Liver (tissue), 9 donors: ENCODE data around the gene RRN3. TPM values are rescaled to one million over a fixed set of nuclear protein-coding genes. Genes with fewer than 3 reads are reported as not detected.

ENCODE experiments used
- DNase-seq: peaks from one replicate; pipeline ENCODE4 v3.0.0-alpha.2; 2017; ENCODE audit warnings: low spot score
- H3K27ac ChIP-seq, 2 donors: one replicate each; pipeline ENCODE4 v1.7.0; 2013; ENCODE audit warnings: inconsistent platforms in 2 of 2, low read length in 2 of 2, control low read depth in 1 of 2, low read depth in 1 of 2, mild to moderate bottlenecking in 1 of 2
- H3K27me3 ChIP-seq, 4 donors: one replicate each; pipeline versions ENCODE4 v1.6.1 to v1.7.0; 2013; ENCODE audit warnings: low read length in 3 of 4, inconsistent platforms in 1 of 4, mild to moderate bottlenecking in 1 of 4, moderate library complexity in 1 of 4; ENCODE audit not compliant: control insufficient read depth in 4 of 4, insufficient read depth in 4 of 4
- H3K36me3 ChIP-seq, 4 donors: one replicate each; pipeline versions ENCODE4 v1.6.1 to v1.7.0; 2013; ENCODE audit warnings: low read length in 3 of 4, mild to moderate bottlenecking in 3 of 4, low read depth in 1 of 4, moderate library complexity in 1 of 4; ENCODE audit not compliant: control insufficient read depth in 4 of 4, insufficient read depth in 3 of 4
- H3K4me1 ChIP-seq, 4 donors: one replicate each; pipeline versions ENCODE4 v1.6.1 to v1.7.0; 2013; ENCODE audit warnings: low read length in 3 of 4, mild to moderate bottlenecking in 3 of 4, moderate library complexity in 1 of 4; ENCODE audit not compliant: control insufficient read depth in 4 of 4, insufficient read depth in 4 of 4
- H3K4me3 ChIP-seq, 3 donors: one replicate each; pipeline versions ENCODE4 v1.6.1 to v1.7.0; 2013; ENCODE audit warnings: low read length in 3 of 3, control low read depth in 1 of 3, low read depth in 1 of 3, mild to moderate bottlenecking in 1 of 3
- H3K9ac ChIP-seq, 2 donors: one replicate each; pipeline ENCODE4 v1.7.0; 2013; ENCODE audit warnings: low read length in 2 of 2, mild to moderate bottlenecking in 2 of 2, moderate library complexity in 2 of 2, control low read depth in 1 of 2, low read depth in 1 of 2
- H3K9me3 ChIP-seq, 4 donors: one replicate each; pipeline versions ENCODE4 v1.6.1 to v1.7.0; 2013; ENCODE audit warnings: low read length in 3 of 4; ENCODE audit not compliant: control insufficient read depth in 4 of 4
- EGR1 ChIP-seq, 2 donors: IDR thresholded peaks; 2 replicates each; pipeline ENCODE4 v1.6.1; 2016 to 2018; ENCODE audit warnings: antibody characterized with exemption in 2 of 2, low read depth in 2 of 2
- FOXA1 ChIP-seq: IDR thresholded peaks from 2 replicates; pipeline ENCODE4 v1.6.1; 2016; ENCODE audit warnings: antibody characterized with exemption
- FOXA2 ChIP-seq: IDR thresholded peaks from 2 replicates; pipeline ENCODE4 v1.6.1; 2016; ENCODE audit warnings: antibody characterized with exemption
- GABPA ChIP-seq, 2 donors: IDR thresholded peaks in 1 of 2; conservative IDR thresholded peaks in 1 of 2; 2 replicates each; pipeline ENCODE4 v1.6.1; 2016; ENCODE audit warnings: antibody characterized with exemption in 2 of 2, mild to moderate bottlenecking in 1 of 2, moderate library complexity in 1 of 2
- HNF4A ChIP-seq, 2 donors: conservative IDR thresholded peaks; 2 replicates each; pipeline ENCODE4 v1.6.1; 2016; ENCODE audit warnings: antibody characterized with exemption in 2 of 2, mild to moderate bottlenecking in 2 of 2
- JUND ChIP-seq, 2 donors: IDR thresholded peaks; 2 replicates each; pipeline ENCODE4 v1.6.1; 2016; ENCODE audit warnings: antibody characterized with exemption in 2 of 2
- NR2F2 ChIP-seq: IDR thresholded peaks from 2 replicates; pipeline ENCODE4 v1.6.1; 2016; ENCODE audit warnings: antibody characterized with exemption
- RAD21 ChIP-seq, 2 donors: IDR thresholded peaks; 2 replicates each; pipeline ENCODE4 v1.6.1; 2016; ENCODE audit warnings: antibody characterized with exemption in 2 of 2, mild to moderate bottlenecking in 2 of 2
- SP1 ChIP-seq: IDR thresholded peaks from 2 replicates; pipeline ENCODE4 v1.6.1; 2018; ENCODE audit warnings: antibody characterized with exemption, mild to moderate bottlenecking
- TAF1 ChIP-seq: conservative IDR thresholded peaks from 2 replicates; pipeline ENCODE4 v1.6.1; 2016; ENCODE audit warnings: antibody characterized with exemption, mild to moderate bottlenecking
- WGBS: extraction: QIAGEN DNeasy Blood & Tissue Kit; methylation state at CpG from one replicate; pipeline ENCODE4 v1.1.7; 2013; 5-methylcytosine and 5-hydroxymethylcytosine counted together
- polyA plus RNA-seq, 2 donors: library from polyadenylated mRNA; stranded (reverse) in 1 of 2; unstranded in 1 of 2; fragments of 200-250 nt in 1 of 2; fragments of >200 nt in 1 of 2; fragmentation: Nextera tagmentation in 1 of 2; extraction: Ambion mirVana in 1 of 2; gene quantifications; one replicate each; pipeline versions ENCODE4 v1.2.1 to v1.2.3, GENCODE V29; 2013 to 2015
- total RNA-seq, 2 donors: library from RNA; depleted of rRNA; stranded (reverse); fragments of >200 nt; gene quantifications; one replicate each; pipeline ENCODE4 v1.2.3, GENCODE V29; 2014
- TF ChIP-seq, protein P1 (sequence below): IDR thresholded peaks from 2 replicates; pipeline ENCODE4 v1.6.1; 2016; ENCODE audit warnings: antibody characterized with exemption
- TF ChIP-seq, protein P2 (sequence below): IDR thresholded peaks from 2 replicates; pipeline ENCODE4 v1.6.1; 2016; ENCODE audit warnings: antibody characterized with exemption
- TF ChIP-seq, protein P3 (sequence below): IDR thresholded peaks from 2 replicates; pipeline ENCODE4 v1.6.1; 2016; ENCODE audit warnings: antibody characterized with exemption, mild to moderate bottlenecking
- TF ChIP-seq, protein P4 (sequence below): IDR thresholded peaks from 2 replicates; pipeline ENCODE4 v1.6.1; 2016; ENCODE audit warnings: antibody characterized with exemption
- TF ChIP-seq, protein P5 (sequence below): fragments of 150-350 bp; IDR thresholded peaks from 2 replicates; pipeline ENCODE4 v1.5.1; 2017; ENCODE audit warnings: improper control_type of control experiment, low read depth, low read length; ENCODE audit not compliant: missing input control
- donor health status: healthy.
- donor health status: healthy.
- donor health status: healthy.
- donor health status: healthy.
- donor health status: healthy.

The RRN3 gene
- total and polyA plus RNA-seq, 4 donors: 8.2 to 28.4 (median 16.3) TPM

DNA sequence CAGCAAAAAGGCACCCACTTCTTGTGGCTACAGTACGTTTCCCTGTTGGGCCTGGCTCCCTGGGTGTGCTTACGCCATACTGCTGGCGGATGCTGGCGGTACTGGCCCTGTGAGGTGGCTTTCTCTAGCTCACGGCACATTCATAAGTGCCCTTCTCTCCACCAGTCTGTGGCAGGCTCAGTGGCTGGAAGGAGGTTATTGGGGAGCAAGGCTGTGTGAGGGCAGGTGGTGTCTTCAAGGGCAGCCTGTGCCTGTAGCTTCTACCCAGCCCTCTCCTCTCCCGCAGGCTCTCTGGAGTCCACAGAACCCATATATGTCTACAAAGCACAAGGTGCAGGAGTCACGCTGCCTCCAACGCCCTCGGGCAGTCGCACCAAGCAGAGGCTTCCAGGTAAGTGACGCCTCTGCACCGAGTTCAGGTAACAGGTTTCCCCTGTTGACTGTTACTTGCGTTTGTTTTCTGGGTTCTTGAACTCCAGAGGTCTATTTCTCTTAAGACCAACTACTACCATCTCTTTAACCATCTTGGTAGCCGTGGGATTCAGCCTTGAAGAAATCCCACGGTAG, 58.8 kb downstream of the RRN3 start:
- Histone ChIP-seq H3K4me3 (no peak overlapping the region), H3K9ac (no peak overlapping the region), H3K4me1 (peaks cover 0 to 23% (median 10%) of the 10 kb centered on the region in 4 donors), H3K27me3 (no peaks in the 10 kb centered on the region), H3K36me3 (peaks cover 21 to 77% (median 74%) of the 10 kb centered on the region in 4 donors), H3K27ac (no peak overlapping the region), H3K9me3 (no peaks in the 10 kb centered on the region)
- 84% methylated on average over 15 of the region's 15 CpGs for WGBS
- TF ChIP-seq NR2F2 (no peak), JUND (IDR thresholded peaks at IDR 0.05) (no peak), TAF1 (no peak), FOXA1 (no peak)
- TF ChIP-seq, protein P1, sequence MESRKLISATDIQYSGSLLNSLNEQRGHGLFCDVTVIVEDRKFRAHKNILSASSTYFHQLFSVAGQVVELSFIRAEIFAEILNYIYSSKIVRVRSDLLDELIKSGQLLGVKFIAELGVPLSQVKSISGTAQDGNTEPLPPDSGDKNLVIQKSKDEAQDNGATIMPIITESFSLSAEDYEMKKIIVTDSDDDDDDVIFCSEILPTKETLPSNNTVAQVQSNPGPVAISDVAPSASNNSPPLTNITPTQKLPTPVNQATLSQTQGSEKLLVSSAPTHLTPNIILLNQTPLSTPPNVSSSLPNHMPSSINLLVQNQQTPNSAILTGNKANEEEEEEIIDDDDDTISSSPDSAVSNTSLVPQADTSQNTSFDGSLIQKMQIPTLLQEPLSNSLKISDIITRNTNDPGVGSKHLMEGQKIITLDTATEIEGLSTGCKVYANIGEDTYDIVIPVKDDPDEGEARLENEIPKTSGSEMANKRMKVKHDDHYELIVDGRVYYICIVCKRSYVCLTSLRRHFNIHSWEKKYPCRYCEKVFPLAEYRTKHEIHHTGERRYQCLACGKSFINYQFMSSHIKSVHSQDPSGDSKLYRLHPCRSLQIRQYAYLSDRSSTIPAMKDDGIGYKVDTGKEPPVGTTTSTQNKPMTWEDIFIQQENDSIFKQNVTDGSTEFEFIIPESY: no peak
- TF ChIP-seq, protein P2, sequence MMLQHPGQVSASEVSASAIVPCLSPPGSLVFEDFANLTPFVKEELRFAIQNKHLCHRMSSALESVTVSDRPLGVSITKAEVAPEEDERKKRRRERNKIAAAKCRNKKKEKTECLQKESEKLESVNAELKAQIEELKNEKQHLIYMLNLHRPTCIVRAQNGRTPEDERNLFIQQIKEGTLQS: no peak
- TF ChIP-seq, protein P3, sequence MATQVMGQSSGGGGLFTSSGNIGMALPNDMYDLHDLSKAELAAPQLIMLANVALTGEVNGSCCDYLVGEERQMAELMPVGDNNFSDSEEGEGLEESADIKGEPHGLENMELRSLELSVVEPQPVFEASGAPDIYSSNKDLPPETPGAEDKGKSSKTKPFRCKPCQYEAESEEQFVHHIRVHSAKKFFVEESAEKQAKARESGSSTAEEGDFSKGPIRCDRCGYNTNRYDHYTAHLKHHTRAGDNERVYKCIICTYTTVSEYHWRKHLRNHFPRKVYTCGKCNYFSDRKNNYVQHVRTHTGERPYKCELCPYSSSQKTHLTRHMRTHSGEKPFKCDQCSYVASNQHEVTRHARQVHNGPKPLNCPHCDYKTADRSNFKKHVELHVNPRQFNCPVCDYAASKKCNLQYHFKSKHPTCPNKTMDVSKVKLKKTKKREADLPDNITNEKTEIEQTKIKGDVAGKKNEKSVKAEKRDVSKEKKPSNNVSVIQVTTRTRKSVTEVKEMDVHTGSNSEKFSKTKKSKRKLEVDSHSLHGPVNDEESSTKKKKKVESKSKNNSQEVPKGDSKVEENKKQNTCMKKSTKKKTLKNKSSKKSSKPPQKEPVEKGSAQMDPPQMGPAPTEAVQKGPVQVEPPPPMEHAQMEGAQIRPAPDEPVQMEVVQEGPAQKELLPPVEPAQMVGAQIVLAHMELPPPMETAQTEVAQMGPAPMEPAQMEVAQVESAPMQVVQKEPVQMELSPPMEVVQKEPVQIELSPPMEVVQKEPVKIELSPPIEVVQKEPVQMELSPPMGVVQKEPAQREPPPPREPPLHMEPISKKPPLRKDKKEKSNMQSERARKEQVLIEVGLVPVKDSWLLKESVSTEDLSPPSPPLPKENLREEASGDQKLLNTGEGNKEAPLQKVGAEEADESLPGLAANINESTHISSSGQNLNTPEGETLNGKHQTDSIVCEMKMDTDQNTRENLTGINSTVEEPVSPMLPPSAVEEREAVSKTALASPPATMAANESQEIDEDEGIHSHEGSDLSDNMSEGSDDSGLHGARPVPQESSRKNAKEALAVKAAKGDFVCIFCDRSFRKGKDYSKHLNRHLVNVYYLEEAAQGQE: no peak
- DNase-seq: no peak

DNA sequence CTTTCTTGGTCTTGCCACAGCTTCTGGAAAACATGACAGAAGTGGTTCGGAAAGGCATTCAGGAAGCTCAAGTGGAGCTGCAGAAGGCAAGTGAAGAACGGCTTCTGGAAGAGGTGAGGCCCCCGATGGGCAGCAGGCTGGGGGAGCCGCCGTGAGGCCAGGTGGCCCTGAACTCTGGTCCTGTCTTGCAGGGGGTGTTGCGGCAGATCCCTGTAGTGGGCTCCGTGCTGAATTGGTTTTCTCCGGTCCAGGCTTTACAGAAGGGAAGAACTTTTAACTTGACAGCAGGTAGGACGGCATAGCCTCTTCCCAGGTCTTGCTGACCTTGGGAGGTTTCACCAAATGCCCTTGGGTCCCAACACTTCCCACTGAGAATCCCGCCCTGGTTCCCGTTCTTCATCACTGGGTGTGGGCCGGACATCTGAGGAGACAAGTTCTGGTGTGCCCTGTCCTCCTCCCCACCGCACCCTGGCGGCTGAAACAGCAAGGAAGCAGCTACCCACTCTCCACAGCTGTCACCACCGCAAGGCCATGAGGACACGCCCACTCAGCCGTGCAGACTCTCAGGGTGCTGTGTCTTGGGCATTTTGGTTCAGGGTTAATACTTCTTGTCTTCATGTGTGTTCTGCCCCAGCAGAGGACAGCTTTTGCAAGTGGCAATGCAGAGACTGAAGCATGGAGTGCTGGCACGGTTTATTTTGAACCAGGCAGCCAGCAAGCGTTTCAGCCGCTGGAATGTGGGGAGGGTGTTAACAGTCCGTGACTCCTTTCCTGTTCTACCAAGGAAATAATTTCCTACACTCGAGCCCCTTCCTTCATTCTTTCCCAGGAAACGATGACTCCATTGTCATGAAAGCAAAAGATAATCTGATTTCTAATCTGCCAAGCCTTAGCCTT, 59.6 kb downstream of the RRN3 start:
- 86% methylated on average over 23 of the region's 23 CpGs for WGBS
- Histone ChIP-seq H3K36me3 (peaks cover 17 to 71% (median 69%) of the 10 kb centered on the region in 4 donors), H3K27ac (no peak overlapping the region)
- TF ChIP-seq FOXA1 (no peak), TAF1 (no peak), GABPA (IDR thresholded peaks at IDR 0.05 in 1 of 2, conservative IDR thresholded peaks at IDR 0.05 in 1 of 2) (no peak), NR2F2 (no peak), EGR1 (IDR thresholded peaks at IDR 0.05; ENCODE audit: low read depth in 2 of 2) (no peak), HNF4A (conservative IDR thresholded peaks at IDR 0.05) (no peak), JUND (IDR thresholded peaks at IDR 0.05) (no peak), FOXA2 (no peak), SP1 (no peak), RAD21 (IDR thresholded peaks at IDR 0.05) (no peak)
- TF ChIP-seq, protein P4, sequence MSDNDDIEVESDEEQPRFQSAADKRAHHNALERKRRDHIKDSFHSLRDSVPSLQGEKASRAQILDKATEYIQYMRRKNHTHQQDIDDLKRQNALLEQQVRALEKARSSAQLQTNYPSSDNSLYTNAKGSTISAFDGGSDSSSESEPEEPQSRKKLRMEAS: no peak
- TF ChIP-seq, protein P5, sequence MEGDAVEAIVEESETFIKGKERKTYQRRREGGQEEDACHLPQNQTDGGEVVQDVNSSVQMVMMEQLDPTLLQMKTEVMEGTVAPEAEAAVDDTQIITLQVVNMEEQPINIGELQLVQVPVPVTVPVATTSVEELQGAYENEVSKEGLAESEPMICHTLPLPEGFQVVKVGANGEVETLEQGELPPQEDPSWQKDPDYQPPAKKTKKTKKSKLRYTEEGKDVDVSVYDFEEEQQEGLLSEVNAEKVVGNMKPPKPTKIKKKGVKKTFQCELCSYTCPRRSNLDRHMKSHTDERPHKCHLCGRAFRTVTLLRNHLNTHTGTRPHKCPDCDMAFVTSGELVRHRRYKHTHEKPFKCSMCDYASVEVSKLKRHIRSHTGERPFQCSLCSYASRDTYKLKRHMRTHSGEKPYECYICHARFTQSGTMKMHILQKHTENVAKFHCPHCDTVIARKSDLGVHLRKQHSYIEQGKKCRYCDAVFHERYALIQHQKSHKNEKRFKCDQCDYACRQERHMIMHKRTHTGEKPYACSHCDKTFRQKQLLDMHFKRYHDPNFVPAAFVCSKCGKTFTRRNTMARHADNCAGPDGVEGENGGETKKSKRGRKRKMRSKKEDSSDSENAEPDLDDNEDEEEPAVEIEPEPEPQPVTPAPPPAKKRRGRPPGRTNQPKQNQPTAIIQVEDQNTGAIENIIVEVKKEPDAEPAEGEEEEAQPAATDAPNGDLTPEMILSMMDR: no peak
- TF ChIP-seq, protein P1: no peak
- TF ChIP-seq, protein P2: no peak

More for the DNA sequence above, 59.6 kb downstream of the RRN3 start:
- no peak overlapping the region for H3K9ac ChIP-seq
- no peak overlapping the region for H3K4me3 ChIP-seq
- no peak for DNase-seq
- peaks cover 0 to 23% (median 10%) of the 10 kb centered on the region in 4 donors for H3K4me1 ChIP-seq
- no peaks in the 10 kb centered on the region for H3K27me3 ChIP-seq
- H3K9me3 ChIP-seq: no peaks in the 10 kb centered on the region
